Gastrocnemius medialis (tissue), 4 donors: ENCODE results near the gene MAPKAP1.

Experiments
- POLR2A ChIP-seq, 2 donors: fragments of 450-650 bp; IDR thresholded peaks; one replicate each; pipeline ENCODE4 v1.6.1; 2017; ENCODE audit warnings: antibody characterized with exemption in 2 of 2, mild to moderate bottlenecking in 2 of 2, moderate library complexity in 2 of 2
- TF ChIP-seq, protein P1 (sequence below), 5 experiments: fragments of 450-650 bp in 3 of 5; fragments of 200-600 bp in 2 of 5; sonication (generic) in 2 of 5; IDR thresholded peaks in 4 of 5; conservative IDR thresholded peaks in 1 of 5; 1 replicate in 4 of 5; 2 replicates in 1 of 5; pipeline ENCODE4 v1.5.1; 2016 to 2019; ENCODE audit warnings: antibody characterized with exemption in 5 of 5, mild to moderate bottlenecking in 3 of 5, moderate library complexity in 3 of 5

DNA sequence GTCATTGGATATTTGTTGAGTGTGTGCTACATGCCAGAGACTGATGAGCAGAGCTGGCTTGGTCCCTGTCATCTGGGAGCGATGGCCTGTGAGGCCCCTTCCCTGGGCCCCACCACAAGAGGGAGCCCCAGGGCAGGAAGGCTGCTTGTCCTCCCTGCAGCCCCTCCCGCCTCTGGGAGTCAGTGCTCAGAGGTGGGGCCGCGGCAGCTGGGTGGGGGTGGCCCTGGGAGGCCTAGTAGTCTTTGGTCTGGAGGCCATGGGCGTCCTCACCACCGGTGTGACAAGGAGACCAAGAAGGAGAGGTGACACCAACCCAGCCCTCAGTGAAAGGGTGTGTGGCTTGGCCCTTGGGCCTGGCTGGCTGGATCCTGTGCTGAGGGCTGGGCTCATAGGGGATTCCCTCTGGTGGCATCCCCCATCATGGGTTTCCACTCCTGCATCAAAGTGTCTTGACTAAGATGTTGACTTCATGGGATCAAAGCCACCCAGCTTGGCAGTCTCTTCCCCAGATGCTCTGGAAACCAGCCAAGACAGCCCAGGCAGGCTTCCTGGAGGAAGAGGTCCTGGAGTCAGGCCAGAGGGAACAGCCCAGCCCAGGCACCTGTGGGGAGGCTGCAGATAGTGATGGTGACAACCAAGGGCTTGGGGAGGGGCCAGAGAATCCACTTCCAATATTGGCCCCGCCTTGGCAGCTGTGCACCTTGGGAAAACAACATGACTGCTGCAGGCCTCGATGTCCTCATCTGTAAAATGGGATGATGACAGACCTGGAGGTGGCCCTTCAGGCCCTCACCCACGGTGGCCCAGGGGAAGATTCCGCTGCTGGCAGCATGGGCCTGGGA lies 278.7 kb downstream of the MAPKAP1 start:
- TF ChIP-seq, protein P1, sequence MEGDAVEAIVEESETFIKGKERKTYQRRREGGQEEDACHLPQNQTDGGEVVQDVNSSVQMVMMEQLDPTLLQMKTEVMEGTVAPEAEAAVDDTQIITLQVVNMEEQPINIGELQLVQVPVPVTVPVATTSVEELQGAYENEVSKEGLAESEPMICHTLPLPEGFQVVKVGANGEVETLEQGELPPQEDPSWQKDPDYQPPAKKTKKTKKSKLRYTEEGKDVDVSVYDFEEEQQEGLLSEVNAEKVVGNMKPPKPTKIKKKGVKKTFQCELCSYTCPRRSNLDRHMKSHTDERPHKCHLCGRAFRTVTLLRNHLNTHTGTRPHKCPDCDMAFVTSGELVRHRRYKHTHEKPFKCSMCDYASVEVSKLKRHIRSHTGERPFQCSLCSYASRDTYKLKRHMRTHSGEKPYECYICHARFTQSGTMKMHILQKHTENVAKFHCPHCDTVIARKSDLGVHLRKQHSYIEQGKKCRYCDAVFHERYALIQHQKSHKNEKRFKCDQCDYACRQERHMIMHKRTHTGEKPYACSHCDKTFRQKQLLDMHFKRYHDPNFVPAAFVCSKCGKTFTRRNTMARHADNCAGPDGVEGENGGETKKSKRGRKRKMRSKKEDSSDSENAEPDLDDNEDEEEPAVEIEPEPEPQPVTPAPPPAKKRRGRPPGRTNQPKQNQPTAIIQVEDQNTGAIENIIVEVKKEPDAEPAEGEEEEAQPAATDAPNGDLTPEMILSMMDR (IDR thresholded peaks at IDR 0.05 in 4 of 5, conservative IDR thresholded peaks at IDR 0.05 in 1 of 5) = peak in 4 of 5 experiments; percentile 33 to 45 (median 34)
- TF ChIP-seq POLR2A (IDR thresholded peaks at IDR 0.05) = no peak
